Femur (tissue), 1 donor: ENCODE results near the gene FBXO11.

Source experiments
- DNase-seq: peaks from one replicate; pipeline ENCODE4 v3.0.0-alpha.2; 2017

The FBXO11 gene

DNA sequence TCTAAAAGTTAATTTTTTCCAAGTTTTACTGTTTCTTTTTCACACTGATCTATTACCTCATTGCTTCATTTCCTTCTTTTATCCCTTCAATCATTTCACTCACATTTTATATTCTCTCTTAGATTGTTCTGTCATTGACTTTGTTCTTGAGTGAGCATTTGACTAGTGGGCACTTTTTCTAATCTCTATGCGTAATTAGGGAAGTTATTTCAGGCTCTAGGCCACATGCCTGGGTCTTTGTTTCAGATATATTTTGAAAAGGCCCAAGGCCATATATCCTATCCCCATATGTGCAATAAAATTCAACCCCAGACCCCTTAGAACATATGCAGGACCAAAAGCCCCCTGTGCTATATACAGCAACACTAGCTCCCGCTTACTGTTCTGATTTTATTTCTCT, 62.1 kb downstream of the FBXO11 start:
- DNase-seq: no peak

DNA sequence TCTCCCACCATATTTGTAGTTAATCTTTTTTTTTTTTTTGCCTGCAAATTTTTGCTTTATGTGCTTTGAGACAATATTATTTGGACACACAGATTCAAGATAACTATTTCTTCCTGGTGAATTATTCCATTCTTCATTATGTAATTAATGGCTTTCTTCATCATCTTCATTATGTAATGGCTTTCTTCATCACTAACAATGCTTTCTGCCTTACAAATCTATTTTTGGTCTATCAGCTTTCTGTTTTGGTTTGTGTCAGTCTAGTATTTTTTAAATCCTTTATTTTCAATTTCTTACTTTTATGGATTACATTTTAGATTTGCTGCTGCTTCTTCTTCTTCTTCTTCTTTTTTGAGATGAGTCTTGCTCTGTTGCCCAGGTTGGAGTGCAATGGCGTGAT, 62.9 kb downstream of the FBXO11 start:
- DNase-seq: no peak

DNA sequence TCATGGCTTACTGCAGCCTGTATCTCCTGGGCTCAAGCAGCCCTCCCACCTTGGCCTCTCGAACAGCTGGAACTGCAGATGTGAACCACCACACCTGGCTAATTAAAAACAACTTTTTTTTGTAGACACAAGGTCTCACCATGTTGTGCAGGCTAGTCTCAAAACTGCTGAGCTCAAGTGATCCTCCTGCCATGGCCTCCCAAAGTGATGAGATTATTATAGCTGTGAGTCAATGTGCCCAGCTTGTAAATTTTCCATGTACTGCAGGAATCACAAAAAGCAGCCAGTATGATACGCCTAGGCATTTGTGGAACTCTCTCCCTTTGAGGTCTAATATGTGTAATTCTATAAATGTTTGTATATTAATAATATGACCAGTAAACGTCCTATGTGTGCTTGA, 63.5 kb downstream of the FBXO11 start:
- DNase-seq: no peak

DNA sequence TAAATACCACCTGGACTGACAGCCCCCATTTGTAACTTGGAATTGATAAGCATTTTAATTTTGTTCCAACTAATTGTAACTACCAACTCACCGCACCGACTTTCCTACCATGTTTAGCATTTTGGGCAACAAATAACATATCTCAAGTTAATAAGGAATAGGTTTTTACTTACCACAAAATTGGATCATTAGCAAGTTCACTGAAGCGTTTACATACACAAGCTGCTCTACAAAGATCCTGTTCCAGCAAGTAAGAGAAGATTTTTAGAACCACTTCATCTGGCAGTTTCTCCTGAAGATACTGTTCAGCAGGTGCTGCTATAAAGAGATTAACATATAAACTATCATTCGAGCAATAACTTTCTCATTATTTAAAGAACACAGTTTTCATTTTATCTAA, 67.6 kb downstream of the FBXO11 start:
- no peak for DNase-seq

DNA sequence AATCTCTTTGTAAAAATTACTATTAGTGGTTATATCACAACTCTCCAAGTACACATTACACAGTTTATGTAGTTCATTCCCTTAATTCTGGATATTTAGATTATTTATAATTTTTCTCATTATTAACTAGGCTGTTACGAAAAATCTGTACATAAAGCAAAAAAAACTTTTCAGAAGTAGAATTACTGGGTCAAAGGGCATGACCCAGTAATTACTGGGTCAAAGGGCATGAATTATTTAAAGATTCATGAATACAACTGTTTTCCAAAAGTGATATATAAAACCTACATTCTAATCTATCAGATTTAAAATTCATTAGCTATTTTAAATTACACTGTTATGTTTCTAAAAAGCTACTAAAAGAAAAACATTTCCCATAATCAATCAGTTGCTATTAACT, 68.0 kb downstream of the FBXO11 start:
- no peak for DNase-seq

DNA sequence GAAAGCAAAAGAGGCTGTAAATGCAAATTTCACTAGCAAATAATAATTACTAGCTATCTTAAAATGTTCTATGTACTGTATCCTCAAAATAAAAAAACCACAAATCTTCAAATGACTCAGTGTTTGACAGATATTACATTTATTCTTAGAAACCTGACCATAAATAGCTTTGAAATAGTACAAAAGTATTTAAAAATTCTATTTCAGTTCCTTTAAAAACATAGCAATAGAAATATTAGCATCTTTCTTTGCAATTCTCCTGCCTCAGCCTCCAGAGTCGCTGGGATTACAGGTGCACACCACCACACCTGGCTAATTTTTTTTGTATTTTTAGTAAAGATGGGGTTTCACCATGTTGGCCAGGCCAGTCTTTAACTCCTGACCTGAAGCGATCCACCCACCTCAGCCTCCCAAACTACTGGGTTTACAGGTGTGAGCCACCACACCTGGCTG, 72.8 kb downstream of the FBXO11 start:
- DNase-seq: no peak

DNA sequence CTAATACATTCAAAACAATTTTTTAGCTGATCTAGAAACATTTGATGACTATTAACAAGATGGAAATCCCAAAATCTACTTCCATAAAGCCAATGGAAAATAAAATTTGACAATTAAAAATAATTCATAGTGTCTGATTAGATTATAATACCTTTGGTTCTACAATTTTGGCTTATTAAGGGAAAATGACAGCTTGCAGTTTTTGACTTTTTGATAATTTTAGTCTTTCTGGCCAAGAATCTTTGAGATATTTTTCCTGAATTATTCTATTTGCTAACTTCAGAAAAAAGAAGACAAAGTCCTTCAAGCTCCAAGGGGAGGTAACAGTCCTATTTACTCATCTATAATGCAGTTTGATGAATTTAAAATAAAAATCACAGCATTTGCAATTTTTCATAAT, 83.8 kb downstream of the FBXO11 start:
- DNase-seq: no peak

DNA sequence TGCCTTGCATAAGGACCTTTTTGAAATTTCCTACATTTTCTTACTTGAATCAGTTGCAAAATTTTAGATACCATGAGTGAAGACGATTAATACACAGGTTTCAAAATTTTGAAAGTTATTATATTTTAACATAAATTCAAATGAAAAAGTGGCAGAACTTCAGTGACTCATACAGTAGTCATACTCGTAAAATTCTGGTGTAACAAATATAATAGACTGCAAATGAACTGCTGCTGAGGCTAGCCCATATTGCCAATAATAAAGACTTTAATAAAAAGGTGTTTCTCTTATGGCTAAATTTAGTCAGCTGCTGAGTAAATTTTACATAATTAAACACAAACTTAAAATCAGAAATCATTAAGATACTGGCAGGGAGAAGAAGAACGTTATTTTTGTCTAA, 86.5 kb downstream of the FBXO11 start:
- no peak for DNase-seq

DNA sequence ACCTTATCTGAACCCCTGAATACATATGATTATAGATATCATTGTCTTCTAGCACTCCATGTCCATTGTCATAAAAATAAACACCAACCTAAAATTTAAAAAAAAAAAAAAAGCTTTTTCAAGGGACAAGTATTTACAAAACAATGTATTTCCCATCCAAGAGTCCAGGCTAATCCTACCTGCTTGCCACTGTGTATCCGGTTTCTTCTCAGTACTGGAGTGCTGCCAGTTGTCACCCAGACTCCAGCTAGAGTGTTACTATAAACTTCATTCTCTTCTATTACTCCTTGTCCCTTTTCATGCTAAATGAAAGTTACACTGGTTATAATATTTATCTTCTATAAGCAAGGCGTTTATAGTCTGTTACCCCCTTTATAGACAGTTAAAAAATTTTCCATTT, 87.5 kb downstream of the FBXO11 start:
- no peak for DNase-seq

DNA sequence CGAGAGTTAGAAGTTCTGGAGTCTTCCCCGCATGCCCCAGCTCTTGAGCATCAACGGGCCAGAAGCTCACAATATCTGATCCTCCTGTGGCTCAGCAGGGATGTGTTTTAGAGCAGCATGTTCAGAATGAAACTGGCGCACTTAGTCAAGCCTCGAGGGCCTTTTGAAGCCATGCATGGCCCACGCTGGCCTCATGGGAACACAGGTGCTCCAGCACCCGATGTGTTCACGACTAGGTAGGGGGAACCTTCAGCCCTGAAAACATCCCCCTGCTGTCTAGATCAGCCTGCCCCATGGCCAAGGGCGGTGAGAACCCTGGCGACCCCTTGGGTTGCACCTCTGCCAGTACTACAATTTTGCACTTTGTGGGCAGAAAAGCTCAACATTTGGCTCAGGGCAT, 90.5 kb downstream of the FBXO11 start:
- DNase-seq: no peak

DNA sequence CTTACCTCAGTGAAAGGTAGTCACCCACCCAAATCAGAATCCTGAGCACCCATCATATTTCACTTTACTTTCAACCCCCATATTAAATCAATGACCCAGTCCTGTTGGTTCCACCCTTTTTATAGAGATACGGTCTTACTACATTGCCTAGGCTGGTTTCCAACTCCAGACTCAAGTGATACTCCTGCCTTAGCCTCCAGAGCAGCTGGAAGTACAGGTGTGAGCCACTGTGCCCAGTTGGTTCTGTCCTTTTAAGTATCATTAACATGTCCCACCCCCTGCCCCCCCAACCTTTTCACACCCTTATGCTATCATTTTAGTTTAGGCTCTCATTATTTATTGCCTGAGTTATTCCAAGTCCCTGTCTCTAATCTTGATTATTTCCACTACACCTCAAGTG, 94.6 kb downstream of the FBXO11 start:
- DNase-seq: no peak

DNA sequence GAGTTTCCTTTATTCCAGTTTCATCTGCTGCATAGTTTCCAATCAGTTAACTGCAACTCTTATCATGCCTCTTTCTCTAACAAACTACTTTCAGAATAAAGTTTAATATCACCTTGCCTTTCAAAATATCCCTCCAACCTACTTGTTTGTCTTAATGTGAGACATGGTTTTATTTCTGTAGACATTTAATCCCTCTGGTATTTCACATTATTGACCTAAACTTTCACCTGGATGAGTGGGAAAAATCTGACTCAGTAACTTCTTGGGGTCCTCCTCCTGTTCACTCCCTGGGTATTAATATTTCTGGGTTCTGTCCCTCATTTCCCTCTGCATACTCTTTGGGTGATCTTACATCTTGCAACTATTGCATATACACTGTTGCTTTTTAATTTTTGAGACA, 95.4 kb downstream of the FBXO11 start:
- DNase-seq: no peak

DNA sequence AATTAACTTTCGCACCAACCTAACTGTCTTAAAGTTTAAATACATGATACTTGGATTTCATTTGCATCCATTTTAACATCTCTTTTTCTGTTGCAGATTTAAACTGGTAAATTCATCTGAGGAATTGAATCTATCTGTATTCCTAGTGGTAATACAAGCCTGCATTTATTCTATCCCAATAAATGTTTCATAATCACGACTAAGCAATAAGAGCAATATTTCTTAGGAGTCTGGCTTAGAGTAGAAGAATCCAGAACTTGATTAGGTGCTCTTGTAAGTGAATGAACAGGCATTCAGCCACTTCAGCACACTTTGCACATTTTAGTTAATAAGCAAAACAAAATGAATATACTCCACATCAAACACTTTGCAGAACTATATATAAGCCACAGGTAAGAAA, 96.4 kb downstream of the FBXO11 start:
- DNase-seq: no peak

DNA sequence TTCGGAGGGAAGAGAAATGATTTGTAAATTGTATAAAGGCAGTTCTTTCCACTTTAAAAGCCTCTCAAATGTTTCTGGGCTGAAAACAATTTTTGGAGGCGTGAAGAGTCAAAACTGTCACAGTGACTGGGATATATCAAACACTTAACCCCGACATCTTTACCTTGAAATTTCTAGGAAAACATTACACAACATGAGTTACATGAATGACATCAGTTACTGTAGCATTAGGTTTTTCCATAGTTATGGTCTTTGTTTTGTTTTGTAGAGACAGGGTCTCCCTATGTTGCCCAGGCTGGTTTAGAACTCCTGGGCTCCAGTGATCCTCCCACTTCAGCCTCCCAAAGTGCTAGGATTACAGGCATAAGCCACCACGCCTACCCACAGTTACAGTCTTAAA, 97.7 kb downstream of the FBXO11 start:
- no peak for DNase-seq

DNA sequence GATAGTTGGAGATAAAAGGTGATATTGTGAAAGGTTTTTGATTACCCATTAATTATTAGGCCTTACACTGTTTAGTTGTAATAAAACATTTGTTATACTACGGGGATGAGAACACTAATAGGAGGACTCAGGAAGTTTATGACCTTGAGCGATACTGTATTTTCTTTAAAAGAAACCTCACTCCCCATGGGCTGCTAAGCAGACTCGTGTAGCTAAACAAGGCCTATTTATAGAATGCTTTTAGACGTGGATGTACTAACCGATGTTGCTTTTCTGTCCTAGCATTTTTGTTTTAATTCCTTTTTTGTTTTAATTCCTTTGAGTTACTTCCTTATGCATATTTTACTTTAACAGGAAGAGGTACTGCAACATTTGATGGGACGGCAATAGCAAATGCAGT, 100.4 kb downstream of the FBXO11 start:
- DNase-seq: no peak

DNA sequence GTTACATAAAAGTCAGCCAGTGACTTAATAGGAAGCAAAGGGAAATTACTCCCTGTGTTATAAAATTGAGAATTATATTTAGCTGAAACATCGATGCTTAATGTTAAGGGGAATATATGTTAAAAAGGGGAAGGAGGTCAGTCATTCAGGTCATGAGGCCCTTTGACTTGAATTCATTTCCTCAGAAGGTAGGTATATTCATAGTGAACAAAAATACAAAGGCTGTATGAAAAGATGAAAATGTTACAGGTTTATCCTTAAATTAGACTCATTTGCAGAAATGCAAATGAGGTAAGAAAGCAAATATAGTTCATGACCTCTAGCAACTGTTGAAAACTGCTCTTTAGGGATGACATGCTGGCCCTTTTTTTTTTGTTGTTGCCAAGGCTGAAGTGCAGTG, 102.5 kb downstream of the FBXO11 start:
- DNase-seq: no peak

DNA sequence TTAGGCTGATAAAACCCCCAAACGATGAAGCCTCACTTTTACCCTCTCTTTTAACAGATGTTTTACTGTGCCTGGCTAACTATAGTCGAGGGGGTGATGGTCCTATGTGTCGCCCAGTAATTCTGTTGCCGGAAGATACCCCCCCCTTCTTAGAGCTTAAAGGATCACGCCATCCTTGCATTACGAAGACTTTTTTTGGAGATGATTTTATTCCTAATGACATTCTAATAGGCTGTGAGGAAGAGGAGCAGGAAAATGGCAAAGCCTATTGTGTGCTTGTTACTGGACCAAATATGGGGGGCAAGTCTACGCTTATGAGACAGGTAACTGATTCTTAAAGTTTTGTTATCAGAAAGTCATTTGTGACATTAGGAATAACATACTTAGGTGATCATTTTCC, 102.9 kb downstream of the FBXO11 start:
- no peak for DNase-seq

DNA sequence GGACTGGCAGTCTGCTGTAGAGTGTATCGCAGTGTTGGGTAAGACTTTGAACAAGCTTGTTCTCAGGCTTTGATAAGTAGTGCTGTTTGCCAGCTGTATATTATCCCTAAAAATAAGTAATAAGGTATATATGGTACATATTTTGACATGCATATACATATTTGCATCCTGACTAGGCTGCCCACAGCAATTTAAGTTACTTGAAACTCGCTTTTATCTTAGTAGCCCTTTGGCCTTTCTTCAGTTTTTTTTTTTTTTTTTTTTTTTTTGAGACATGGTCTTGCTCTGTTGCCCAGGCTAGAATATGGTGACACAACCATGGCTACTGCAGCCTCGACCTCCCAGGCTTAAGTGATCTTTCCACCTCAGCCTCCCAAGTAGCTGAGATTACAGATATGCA, 105.2 kb downstream of the FBXO11 start:
- no peak for DNase-seq

DNA sequence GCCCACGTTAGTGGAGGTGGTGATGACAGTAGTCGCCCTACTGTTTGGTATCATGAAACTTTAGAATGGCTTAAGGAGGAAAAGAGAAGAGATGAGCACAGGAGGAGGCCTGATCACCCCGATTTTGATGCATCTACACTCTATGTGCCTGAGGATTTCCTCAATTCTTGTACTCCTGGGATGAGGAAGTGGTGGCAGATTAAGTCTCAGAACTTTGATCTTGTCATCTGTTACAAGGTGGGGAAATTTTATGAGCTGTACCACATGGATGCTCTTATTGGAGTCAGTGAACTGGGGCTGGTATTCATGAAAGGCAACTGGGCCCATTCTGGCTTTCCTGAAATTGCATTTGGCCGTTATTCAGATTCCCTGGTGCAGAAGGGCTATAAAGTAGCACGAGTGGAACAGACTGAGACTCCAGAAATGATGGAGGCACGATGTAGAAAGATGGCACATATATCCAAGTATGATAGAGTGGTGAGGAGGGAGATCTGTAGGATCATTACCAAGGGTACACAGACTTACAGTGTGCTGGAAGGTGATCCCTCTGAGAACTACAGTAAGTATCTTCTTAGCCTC, 107.2 kb downstream of the FBXO11 start:
- DNase-seq: no peak

DNA sequence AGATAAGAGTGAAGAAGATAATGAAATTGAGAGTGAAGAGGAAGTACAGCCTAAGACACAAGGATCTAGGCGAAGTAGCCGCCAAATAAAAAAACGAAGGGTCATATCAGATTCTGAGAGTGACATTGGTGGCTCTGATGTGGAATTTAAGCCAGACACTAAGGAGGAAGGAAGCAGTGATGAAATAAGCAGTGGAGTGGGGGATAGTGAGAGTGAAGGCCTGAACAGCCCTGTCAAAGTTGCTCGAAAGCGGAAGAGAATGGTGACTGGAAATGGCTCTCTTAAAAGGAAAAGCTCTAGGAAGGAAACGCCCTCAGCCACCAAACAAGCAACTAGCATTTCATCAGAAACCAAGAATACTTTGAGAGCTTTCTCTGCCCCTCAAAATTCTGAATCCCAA, 107.7 kb downstream of the FBXO11 start:
- DNase-seq: no peak

DNA sequence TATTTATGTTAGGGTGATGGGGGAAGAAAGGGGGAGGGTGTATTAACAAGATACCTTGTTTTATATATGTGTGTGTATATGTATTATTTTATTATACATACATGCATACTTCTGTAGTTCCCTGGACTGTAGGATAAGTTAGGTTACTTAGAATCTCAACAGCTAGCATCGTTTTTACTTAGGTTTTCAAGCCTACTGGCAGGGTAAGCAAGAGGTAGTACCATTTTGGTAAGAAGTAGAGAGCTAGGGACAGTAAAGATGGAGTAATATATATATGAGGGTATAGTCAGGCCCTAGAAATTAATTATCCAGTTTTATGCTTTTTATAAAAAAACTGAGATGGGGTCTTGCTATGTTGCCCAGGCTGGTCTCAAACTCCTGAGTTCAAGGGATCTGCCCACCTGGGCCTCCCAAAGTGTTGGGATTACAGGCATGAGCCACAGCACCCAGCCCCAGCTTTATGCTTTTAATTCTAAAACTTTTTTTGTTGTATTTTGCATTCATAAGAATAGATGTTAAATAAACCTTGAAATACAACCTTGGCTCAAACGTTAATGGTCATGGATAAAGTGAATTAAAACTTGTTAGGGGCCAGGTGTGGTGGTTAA, 110.1 kb downstream of the FBXO11 start:
- no peak for DNase-seq

DNA sequence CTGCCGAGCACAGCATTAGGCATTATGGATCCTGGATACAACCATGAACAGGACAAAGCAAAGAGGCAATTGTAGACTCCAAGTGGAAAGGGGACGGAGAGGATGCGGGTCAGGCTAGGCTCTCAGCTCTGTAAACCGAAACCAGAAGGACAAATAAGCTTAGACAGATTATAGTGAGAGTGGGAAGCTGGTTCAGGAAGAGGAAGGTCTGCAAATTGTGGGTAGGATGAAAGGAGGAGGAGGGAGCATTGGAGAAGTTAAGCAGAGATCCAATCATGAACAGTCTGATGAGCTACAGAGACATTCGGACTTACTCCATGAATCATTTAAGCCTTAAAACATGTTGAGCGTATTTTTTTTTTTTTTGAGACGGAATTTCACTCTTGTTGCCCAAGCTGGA, 120.3 kb downstream of the FBXO11 start:
- no peak for DNase-seq

DNA sequence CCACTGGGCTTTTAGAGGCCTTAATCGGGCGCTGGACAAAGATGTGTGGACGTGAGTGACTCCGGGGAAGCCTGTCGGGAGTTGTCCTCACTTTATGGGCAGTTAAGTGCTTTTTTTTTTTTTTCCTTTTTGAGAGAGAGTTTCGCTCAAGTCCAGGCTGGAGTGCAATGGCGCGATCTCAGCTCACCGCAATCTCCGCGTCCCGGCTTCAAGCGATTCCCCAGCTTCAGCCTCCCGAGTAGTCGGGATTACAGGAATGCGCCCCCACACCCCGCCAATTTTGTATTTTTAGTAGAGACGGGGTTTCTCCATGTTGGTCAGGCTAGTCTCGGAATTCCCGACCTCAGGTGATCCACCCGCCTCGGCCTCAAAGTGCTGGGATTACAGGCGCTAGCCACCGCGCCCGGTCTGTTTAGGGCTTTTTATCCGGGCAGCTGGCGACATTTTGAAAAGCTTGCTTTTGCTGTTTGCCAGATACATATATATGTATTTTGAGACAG, 121.9 kb downstream of the FBXO11 start:
- DNase-seq: no peak

DNA sequence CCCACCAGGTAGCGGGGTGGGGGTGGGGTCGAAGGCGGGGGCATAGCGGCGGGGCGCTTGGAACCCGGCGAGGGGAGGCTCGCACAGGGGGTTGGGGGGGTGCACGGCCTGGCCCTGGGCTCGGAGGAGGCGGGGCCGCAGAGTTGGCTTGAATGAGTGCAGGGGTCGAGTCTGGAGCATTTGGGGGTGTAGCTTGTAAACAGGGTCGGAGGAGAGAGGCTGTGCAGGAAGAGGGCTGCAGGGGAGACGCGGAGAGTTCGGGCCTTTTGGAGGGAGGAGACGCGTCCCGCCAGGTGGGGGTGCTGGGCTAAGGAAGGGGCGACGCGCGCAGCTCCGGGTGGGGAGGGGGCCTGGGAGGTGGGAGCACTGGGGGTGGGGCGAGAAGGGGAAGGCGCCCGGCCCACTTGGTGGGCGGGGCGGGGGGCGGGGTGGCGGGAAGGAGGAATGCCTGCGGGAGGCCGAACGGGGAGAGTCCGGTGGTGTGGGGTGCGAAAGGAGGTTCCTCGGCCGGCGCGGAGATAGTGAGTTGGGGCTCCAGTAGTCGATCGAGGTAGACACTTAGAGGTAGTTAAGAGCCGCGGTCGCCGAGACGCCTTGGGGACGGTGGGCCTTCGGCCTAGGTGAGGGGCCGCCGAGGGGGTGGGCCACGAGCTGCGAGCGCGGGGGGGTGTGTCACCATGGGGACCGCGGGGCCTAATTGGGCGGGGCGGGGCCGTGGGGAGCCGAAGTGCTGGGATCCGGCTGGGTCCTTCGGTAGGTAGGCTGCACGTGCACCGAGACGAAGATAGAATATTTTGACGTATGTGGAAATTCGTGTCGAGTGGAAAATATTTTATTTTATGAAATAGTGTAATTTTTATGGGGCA, 122.6 kb downstream of the FBXO11 start:
- DNase-seq: peak; percentile 90
